Spleen (tissue), 7 donors: ENCODE data around the gene REEP5.

Experiments
- CTCF ChIP-seq, 11 experiments: fragments of 200-600 bp in 7 of 11; fragments of 450-650 bp in 4 of 11; sonication (generic) in 4 of 11; IDR thresholded peaks in 8 of 11; conservative IDR thresholded peaks in 3 of 11; 1 replicate in 7 of 11; 2 replicates in 4 of 11; pipeline versions ENCODE4 v1.4.0 to v1.8.0; 2016 to 2021; ENCODE audit warnings: antibody characterized with exemption in 11 of 11, inconsistent platforms in 4 of 11, mild to moderate bottlenecking in 1 of 11
- POLR2A ChIP-seq, 3 donors: fragments of 450-650 bp; IDR thresholded peaks; one replicate each; pipeline ENCODE4 v1.5.1; 2017; ENCODE audit warnings: antibody characterized with exemption in 3 of 3, mild to moderate bottlenecking in 1 of 3
- donor health status: DM: no; HTN: no; CAD: no; lungs with moderate emphysema.
- donor health status: DM: no; HTN: no; CAD: no.
- donor health status: DM: no; HTN: no; CAD: no.

GRCh38 chr5:112940670-112941069, 18.6 kb upstream of the REEP5 start:
- no peak for TF ChIP-seq CTCF (IDR thresholded peaks at IDR 0.05 in 8 of 11, conservative IDR thresholded peaks at IDR 0.05 in 3 of 11)
- TF ChIP-seq POLR2A (IDR thresholded peaks at IDR 0.05) = no peak
